NCI-H446 (cell line): ENCODE results near the gene APLF.
"Not testable (repeated sequence)": the region's sequence is repeated elsewhere in the genome, so short reads cannot be mapped to it uniquely, and the experiment has no call there.

Experiments used
- DNase-seq, 2 experiments: peaks; one replicate each; lab custom pipeline; 2025; lab: John Stamatoyannopoulos, UW

APLF gene

DNA sequence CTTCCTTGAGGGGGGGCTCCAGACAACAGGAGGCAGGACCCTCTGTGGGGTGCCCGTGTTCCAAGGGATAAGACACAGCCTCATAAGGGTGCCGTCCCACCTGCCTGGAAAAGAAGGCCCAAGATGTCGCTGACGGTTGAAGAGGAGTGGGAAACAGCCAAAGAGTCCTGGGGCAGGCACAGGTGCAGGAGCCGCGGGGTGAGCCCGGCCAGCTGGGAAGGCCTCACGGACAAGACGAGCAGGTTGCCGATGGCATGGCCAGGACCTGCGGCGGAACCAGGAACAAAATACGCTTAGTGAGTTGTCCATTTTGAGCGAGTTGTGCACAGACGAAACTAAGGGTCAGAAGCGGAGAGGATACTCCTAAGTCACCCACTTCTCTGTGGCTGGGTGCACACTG, 61.8 kb downstream of the APLF start:
- DNase-seq, result not testable (repeated sequence)

DNA sequence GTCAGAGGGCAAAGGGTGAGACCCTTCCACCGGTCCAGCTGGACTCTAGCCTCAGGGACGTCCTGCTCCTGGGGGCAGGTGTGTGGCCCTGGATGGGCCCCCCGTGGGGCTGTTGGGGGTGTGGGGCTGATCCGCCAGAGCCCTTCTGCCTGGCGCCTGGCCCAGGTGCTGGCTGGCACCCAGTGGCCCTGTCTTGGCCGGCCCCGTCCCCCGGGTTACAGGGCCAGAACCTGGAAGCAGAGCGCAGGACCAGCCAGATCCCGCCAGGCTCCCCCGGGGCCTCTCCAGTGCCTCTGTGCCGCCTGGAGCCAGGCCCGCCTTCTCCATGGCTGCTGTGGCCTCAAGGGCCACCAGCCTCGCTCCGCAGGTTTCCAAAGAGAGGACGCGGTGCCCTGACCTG, 62.3 kb downstream of the APLF start:
- not testable (repeated sequence) for DNase-seq

- no peak for DNase-seq
Measured at GRCh38 chr2:68536000-68536399, 68.6 kb downstream of the APLF start.

GRCh38 chr2:68537011-68537410, 69.6 kb downstream of the APLF start:
- DNase-seq, result no peak

GRCh38 chr2:68537809-68538208, 70.4 kb downstream of the APLF start:
- DNase-seq, result no peak

- no peak for DNase-seq
Measured at GRCh38 chr2:68544811-68545210, 77.4 kb downstream of the APLF start.

DNA sequence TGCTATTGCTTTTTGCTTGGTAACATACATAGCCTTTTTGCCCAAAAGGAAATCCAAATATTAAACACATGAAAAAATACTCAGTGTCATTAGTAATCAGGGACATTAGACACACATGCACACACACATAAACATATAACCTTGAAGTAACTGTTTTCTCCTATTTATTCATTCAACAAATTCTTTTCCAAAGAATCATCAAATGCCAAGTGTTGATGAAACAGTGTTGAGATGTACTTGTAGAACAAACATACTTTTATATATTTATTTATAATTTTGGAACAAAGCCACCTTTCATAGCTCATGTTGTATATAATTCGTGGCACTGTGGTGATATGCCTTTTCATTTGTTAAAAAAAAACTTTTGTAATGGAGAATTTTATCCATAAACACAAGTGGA, 81.0 kb downstream of the APLF start:
- no peak for DNase-seq

DNA sequence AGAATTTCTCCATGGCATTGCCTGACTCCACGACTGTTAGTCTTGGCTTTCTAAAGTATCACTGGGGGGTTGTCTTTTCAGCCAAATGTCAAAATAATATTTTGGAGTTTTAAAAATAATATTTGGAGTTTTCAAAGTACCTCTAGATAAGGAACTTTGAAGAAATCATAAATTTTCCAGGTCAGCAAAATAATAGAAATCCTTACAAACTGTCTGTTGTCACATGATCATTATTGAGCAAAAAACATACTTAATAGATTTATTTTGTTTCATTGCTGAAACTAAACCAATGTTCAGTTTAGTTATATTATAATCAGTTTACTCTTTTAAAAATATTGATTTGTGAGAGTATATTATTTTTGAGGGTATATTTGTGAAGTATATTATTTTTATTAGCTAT, 85.7 kb downstream of the APLF start:
- no peak for DNase-seq

DNA sequence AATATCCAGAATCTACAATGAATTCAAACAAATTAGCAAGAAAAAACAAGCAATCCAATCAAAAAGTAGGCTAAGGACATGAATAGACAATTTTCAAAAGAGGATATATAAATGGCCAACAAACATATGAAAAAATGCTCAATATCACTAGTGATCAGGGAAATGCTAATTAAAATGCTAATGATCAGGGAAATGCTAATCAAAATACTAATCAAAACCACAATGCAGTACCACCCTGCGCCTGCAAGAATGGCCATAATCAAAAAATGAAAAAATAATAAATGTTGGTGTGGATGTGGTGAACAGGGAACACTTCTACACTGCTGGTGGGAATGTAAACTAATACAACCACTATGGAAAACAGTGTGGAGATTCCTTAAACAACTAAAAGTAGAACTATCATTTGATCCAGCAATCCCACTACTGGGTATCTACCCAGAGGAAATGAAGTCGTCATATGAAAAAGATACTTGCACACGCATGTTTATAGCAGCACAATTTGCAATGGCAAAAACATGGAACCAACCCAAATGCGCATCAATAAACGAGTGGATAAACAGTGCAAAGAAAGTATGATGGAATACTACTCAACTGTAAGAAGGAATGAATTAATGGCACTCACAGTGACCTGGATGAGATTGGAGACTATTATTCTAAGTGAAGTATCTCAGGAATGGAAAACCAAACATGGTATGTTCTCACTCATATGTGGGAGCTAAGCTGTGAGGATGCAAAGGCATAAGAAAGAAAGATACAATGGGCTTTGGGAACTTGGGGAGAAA, 88.2 kb downstream of the APLF start:
- DNase-seq, result not testable (repeated sequence)

GRCh38 chr2:68556381-68556780, 89.0 kb downstream of the APLF start:
- no peak for DNase-seq

GRCh38 chr2:68558576-68558975, 91.2 kb downstream of the APLF start:
- no peak for DNase-seq

- DNase-seq, result no peak
Measured at GRCh38 chr2:68559692-68560091, 92.3 kb downstream of the APLF start.

DNA sequence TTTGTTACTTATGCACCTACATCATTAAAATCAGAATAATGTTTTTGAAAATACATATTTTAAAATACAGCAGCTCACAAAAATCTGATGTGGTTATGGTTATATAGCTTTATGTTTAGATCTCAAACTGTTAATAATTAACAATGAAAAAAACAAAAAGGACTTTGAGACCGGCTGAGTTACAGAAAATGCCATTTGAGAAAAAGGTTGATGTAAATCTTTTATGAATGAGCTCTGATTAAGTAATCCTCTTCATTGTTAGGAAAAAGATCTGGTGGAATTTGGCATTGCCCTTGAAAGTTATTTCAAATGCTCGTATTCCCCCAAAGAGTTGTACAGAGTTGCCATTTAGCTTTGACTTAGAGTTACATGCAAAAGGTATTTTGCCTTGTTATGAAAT, 93.2 kb downstream of the APLF start:
- no peak for DNase-seq

GRCh38 chr2:68561372-68561771, 94.0 kb downstream of the APLF start:
- no peak for DNase-seq

GRCh38 chr2:68562934-68563333, 95.5 kb downstream of the APLF start:
- DNase-seq, result no peak

- DNase-seq, result no peak
Measured at GRCh38 chr2:68564426-68564825, 97.0 kb downstream of the APLF start.

DNA sequence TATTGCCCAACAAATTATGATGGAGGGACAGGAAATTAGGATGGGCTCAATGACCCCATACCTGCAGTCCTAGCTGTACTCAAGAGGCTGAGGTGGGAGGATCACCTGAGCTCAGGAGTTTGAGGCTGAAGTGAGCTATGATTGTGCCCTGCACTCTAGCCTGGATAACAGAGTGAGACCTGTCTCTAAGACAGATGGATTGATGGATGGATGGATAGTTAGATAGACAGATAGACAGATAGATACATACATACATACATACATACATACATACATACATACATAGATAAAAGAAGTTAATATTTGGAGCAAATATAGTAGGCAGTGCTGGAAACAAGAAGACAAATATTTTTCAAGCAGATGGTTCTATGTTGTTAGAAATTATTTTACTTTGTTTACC, 97.9 kb downstream of the APLF start:
- DNase-seq, result no peak

DNA sequence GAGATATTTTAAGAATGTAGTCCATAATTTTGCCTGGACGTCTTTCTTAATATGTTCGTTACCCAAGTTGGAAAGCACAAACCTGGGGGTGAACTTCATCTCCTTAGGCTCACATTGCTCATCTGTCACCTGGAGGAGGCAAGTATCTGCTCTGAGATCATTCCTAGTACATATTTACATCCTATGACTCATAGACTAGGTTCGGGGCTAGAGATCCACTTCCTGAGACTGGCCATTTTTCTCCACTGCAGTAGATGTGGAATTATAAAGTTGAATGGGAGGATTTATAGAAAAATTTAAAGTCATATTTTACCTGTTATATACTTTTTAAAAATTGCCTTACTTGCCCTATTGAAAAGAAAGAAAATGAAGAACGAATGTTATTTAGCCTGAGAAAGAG, 98.5 kb downstream of the APLF start:
- DNase-seq, result no peak

DNA sequence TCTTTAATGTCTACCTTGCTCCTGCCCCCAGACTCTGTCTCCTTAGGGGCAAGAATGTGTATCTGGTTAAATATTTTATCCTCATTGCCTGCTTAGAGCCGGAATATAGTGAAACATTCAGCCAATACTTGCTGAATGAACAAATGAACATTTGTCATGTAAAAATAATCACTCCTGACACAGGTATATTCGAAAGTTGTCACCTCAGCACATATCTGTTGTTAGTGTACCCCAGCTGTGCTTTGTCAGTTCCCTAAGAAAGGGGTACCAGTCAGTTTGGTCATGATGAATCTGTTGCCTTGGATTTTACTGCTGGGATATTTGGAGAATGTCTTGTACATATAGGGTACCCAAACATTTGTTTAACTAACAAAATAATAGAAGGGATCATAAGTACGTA, 99.0 kb downstream of the APLF start:
- no peak for DNase-seq

- DNase-seq, result no peak
Measured at GRCh38 chr2:68568116-68568515, 100.7 kb downstream of the APLF start.

DNA sequence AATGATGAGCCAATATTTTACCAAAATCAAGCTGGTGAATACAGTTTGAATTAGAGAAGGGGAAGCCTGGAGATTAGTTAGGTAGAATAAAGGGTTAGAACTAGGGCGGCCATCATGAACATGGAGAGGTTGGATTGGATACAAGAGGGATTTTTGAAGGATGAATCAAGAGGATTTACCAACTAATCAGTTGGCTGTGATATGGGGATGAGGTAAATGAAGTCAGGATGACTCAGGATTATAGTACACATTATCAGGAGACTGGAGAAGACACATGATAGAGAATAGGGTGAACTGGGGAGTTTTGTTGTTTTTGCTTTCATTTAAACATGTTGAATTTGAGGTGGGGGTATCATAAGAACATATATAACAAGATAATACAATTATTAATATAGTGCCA, 102.2 kb downstream of the APLF start:
- DNase-seq, result no peak

DNA sequence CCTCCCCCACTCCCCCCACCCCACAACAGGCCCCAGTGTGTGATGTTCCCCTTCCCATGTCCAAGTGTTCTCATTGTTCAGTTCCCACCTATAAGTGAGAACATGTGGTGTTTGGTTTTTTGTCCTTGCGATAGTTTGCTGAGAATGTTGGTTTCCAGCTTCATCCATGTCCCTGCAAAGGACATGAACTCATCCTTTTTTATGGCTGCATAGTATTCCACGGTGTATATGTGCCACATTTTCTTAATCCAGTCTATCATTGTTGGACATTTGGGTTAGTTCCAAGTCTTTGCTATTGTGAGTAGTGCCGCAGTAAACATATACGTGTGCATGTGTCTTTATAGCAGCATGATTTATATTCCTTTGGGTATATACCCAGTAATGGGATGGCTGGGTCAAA, 103.0 kb downstream of the APLF start:
- DNase-seq, result not testable (repeated sequence)

DNA sequence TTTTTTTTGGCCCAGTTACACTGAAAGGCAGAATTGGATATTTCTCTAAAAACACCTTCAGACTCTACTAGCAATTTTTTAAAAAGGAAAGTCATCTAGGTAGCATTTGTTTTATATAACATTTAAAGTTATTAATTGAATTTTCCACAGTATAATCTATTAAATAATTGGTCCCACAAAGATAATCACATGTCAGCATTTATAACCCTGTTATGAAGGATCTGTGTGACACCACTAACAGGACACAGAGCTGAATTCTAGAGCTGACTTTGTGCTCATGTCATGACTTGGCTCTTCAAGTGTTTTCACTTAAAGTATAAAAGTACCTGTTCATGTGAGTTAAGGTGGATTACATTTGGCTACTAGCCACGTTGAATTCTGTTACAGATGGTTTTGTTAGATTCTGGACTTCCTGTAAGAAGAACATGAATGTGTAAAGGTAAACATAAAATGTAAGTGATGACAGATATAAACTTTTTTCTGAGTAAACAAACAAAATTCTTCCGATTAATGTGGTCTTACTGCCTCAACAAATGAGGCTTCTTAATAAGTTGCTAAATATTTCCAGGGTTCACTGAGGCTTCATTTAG, 106.9 kb downstream of the APLF start:
- DNase-seq, result no peak

DNA sequence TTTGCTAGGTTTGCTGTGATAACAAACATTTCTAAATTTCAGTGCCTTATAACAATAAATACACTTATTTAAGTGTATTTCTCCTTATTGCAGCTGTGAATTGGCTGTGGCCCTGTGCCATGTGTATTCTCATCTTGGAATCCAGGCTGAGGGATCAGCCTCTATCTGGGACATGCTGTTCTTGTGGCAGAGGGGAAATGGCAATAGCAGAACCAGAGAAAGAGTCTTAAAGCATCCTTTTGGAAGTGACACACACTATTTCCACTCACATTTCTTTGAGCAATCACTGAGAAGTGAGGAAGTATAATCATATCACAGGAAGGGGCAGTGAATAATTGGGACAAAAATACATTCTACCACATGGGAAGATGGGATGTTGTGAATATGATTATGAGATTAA, 109.8 kb downstream of the APLF start:
- no peak for DNase-seq
